SK-N-MC (cell line): ENCODE results near the gene RALY.
A peak's percentile ranks its signal among the peaks of the same experiment; 100 is the strongest.

Source experiments
- DNase-seq: peaks from one replicate; pipeline ENCODE4 v3.0.0-alpha.2; 2011; ENCODE audit warnings: low read depth, low spot score
- H3K27ac ChIP-seq: fragments of 200-600 bp; sonication (generic); 2 replicates; pipeline ENCODE4 v1.5.1; 2016; ENCODE audit warnings: mixed run types
- H3K36me3 ChIP-seq: fragments of 200-600 bp; sonication (generic); 2 replicates; pipeline ENCODE4 v1.6.1; 2017; ENCODE audit warnings: antibody characterized with exemption, low read length, mixed read lengths; ENCODE audit not compliant: insufficient read depth
- H3K4me3 ChIP-seq: fragments of 200-600 bp; sonication (generic); 2 replicates; pipeline ENCODE4 v1.5.1; 2016
- H3K9ac ChIP-seq: fragments of 200-600 bp; sonication (generic); 2 replicates; pipeline ENCODE4 v1.8.0; 2017; ENCODE audit warnings: mixed run types, mixed read lengths; ENCODE audit not compliant: insufficient read length
- H3K9me3 ChIP-seq: fragments of 200-600 bp; sonication (generic); 2 replicates; pipeline ENCODE4 v1.6.1; 2017; ENCODE audit warnings: low read depth, mild to moderate bottlenecking, antibody characterized with exemption, low read length, moderate library complexity, mixed read lengths
- EZH2 ChIP-seq: fragments of 200-600 bp; sonication (generic); IDR thresholded peaks from one replicate; pipeline ENCODE4 v1.6.1; 2017; ENCODE audit warnings: antibody characterized with exemption
- FOXP2 ChIP-seq: optimal IDR thresholded peaks from 2 replicates; pipeline ENCODE3; 2011; ENCODE audit warnings: mild to moderate bottlenecking, moderate library complexity; ENCODE audit not compliant: insufficient read depth; ENCODE audit errors: extremely low read length, control extremely low read depth
- POLR2AphosphoS5 ChIP-seq: IDR thresholded peaks from 2 replicates; pipeline ENCODE4 v1.6.1; 2012; ENCODE audit warnings: mild to moderate bottlenecking, low read depth, low read length, borderline replicate concordance

The RALY gene

GRCh38 chr20:33993576-33994221 is at the start of gene RALY:
Gene RALY (plus strand): TSS chr20:33993911. CDS start chr20:34072075, 78,164 bp downstream.
- H3K9me3 ChIP-seq: no peaks in the 10 kb centered on the region
- peak within 1 kb of the TSS; percentile 96 for H3K27ac ChIP-seq
- H3K9ac ChIP-seq: peak within 1 kb of the TSS; percentile 96
- TF ChIP-seq EZH2: no peak
- TF ChIP-seq POLR2AphosphoS5: peak; percentile 66; the same call in 1 of the 2 replicates
- H3K4me3 ChIP-seq: peak within 1 kb of the TSS; percentile 86
- no peak for DNase-seq
- H3K36me3 ChIP-seq: no peaks in the 10 kb centered on the region

- Histone ChIP-seq H3K9ac (no peak overlapping the region), H3K36me3 (no peaks in the 10 kb centered on the region), H3K9me3 (peaks cover 3% of the 10 kb centered on the region; the same call in 1 of the 2 replicates), H3K4me3 (no peak overlapping the region), H3K27ac (no peak overlapping the region)
- no peak for DNase-seq
- TF ChIP-seq EZH2 (no peak), POLR2AphosphoS5 (no peak), FOXP2 (no peak)
Observed at GRCh38 chr20:33944914-33945313, 48.8 kb upstream of the RALY start.

- DNase-seq: no peak
- Histone ChIP-seq H3K9ac (no peak overlapping the region), H3K36me3 (no peaks in the 10 kb centered on the region), H3K9me3 (peaks cover 3% of the 10 kb centered on the region; the same call in 1 of the 2 replicates), H3K27ac (no peak overlapping the region), H3K4me3 (no peak overlapping the region)
- TF ChIP-seq FOXP2 (no peak), POLR2AphosphoS5 (no peak), EZH2 (no peak)
Observed at GRCh38 chr20:33945391-33946081, 48.2 kb upstream of the RALY start.

- TF ChIP-seq EZH2: no peak
- no peak for TF ChIP-seq POLR2AphosphoS5
- no peak for TF ChIP-seq FOXP2
- no peak overlapping the region for H3K9ac ChIP-seq
- H3K4me3 ChIP-seq: no peak overlapping the region
- H3K27ac ChIP-seq: no peak overlapping the region
- peak; percentile 28 for DNase-seq
- H3K9me3 ChIP-seq: peaks cover 3% of the 10 kb centered on the region; the same call in 1 of the 2 replicates
- H3K36me3 ChIP-seq: no peaks in the 10 kb centered on the region
Observed at GRCh38 chr20:33947709-33948295, 45.9 kb upstream of the RALY start.

- TF ChIP-seq POLR2AphosphoS5 (no peak), EZH2 (no peak), FOXP2 (no peak)
- Histone ChIP-seq H3K27ac (no peak overlapping the region), H3K9me3 (peaks cover 3% of the 10 kb centered on the region; the same call in 1 of the 2 replicates), H3K36me3 (no peaks in the 10 kb centered on the region), H3K4me3 (no peak overlapping the region), H3K9ac (no peak overlapping the region)
- no peak for DNase-seq
Observed at GRCh38 chr20:33948480-33948879, 45.2 kb upstream of the RALY start.

GRCh38 chr20:33951171-33951570 is 42.5 kb upstream of the RALY start:
- DNase-seq: no peak
- Histone ChIP-seq H3K9ac (no peak overlapping the region), H3K4me3 (no peak overlapping the region), H3K9me3 (peaks cover 3% of the 10 kb centered on the region; the same call in 1 of the 2 replicates), H3K36me3 (no peaks in the 10 kb centered on the region), H3K27ac (no peak overlapping the region)
- TF ChIP-seq EZH2 (no peak), POLR2AphosphoS5 (no peak), FOXP2 (no peak)

GRCh38 chr20:33954504-33954903 is 39.2 kb upstream of the RALY start:
- H3K27ac ChIP-seq: no peak overlapping the region
- H3K36me3 ChIP-seq: no peaks in the 10 kb centered on the region
- H3K9ac ChIP-seq: no peak overlapping the region
- TF ChIP-seq POLR2AphosphoS5 (no peak), EZH2 (no peak), FOXP2 (no peak)
- H3K9me3 ChIP-seq: no peaks in the 10 kb centered on the region
- H3K4me3 ChIP-seq: no peak overlapping the region
- no peak for DNase-seq

GRCh38 chr20:33963751-33964150 is 30.0 kb upstream of the RALY start:
- Histone ChIP-seq H3K36me3 (no peaks in the 10 kb centered on the region), H3K9ac (no peak overlapping the region), H3K27ac (no peak overlapping the region), H3K4me3 (no peak overlapping the region), H3K9me3 (no peaks in the 10 kb centered on the region)
- no peak for DNase-seq
- TF ChIP-seq EZH2: no peak
- TF ChIP-seq FOXP2: no peak
- TF ChIP-seq POLR2AphosphoS5: no peak
